WTC11 (cell line): ENCODE data around the gene OR6J1.

Experiments
- CREM ChIP-seq: sonication (generic); formaldehyde crosslinking; IDR thresholded peaks from 2 replicates; pipeline ENCODE4 v1.8.1; 2022; ENCODE audit warnings: mild to moderate bottlenecking, missing genetic modification reagents, moderate library complexity
- FOXJ3 ChIP-seq: sonication (generic); formaldehyde crosslinking; IDR thresholded peaks from 2 replicates; pipeline ENCODE4 v1.9.0; 2021; ENCODE audit warnings: missing genetic modification reagents, mild to moderate bottlenecking, borderline replicate concordance
- TEAD1 ChIP-seq: sonication (generic); formaldehyde crosslinking; IDR thresholded peaks from 2 replicates; pipeline ENCODE4 v1.8.0; 2022; ENCODE audit warnings: mild to moderate bottlenecking, missing genetic modification reagents
- TF ChIP-seq, protein P1 (sequence below): fragments of 200-600 bp; IDR thresholded peaks from 2 replicates; pipeline ENCODE4 v1.8.0; 2022; ENCODE audit warnings: antibody characterized with exemption
- TF ChIP-seq, protein P2 (sequence below): sonication (generic); formaldehyde crosslinking; IDR thresholded peaks from 2 replicates; pipeline ENCODE4 v1.8.1; 2023; ENCODE audit warnings: mild to moderate bottlenecking, missing genetic modification reagents, moderate library complexity
- TF ChIP-seq, protein P3 (sequence below): fragments of 250-450 bp; sonication (Bioruptor Pico); IDR thresholded peaks from 2 replicates; pipeline ENCODE4 v1.9.0; 2021; ENCODE audit warnings: moderate library complexity, mild to moderate bottlenecking, inconsistent platforms, borderline replicate concordance

DNA sequence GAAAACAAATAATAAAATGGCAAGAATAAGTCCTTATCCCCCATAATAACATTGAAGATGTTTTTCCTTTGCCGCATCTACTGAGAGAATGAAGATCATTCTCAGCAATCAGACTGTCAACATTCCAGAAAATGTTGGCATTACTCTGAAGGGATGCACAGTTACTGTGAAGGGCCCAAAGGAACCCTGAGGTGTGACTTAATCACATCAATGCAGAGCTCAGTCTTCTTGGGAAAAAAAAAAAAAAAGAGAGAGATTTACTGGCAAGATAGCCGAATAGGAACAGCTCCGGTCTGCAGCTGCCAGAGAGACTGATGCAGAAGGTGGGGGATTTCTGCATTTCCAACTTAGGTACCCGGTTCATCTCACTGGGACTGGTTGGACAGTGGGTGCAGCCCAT is 41.3 kb upstream of the OR6J1 start:
- TF ChIP-seq, protein P1, sequence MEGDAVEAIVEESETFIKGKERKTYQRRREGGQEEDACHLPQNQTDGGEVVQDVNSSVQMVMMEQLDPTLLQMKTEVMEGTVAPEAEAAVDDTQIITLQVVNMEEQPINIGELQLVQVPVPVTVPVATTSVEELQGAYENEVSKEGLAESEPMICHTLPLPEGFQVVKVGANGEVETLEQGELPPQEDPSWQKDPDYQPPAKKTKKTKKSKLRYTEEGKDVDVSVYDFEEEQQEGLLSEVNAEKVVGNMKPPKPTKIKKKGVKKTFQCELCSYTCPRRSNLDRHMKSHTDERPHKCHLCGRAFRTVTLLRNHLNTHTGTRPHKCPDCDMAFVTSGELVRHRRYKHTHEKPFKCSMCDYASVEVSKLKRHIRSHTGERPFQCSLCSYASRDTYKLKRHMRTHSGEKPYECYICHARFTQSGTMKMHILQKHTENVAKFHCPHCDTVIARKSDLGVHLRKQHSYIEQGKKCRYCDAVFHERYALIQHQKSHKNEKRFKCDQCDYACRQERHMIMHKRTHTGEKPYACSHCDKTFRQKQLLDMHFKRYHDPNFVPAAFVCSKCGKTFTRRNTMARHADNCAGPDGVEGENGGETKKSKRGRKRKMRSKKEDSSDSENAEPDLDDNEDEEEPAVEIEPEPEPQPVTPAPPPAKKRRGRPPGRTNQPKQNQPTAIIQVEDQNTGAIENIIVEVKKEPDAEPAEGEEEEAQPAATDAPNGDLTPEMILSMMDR = no peak
- TF ChIP-seq, protein P2, sequence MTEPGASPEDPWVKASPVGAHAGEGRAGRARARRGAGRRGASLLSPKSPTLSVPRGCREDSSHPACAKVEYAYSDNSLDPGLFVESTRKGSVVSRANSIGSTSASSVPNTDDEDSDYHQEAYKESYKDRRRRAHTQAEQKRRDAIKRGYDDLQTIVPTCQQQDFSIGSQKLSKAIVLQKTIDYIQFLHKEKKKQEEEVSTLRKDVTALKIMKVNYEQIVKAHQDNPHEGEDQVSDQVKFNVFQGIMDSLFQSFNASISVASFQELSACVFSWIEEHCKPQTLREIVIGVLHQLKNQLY (CRISPR knock-in tag) = no peak
- TF ChIP-seq, protein P3, sequence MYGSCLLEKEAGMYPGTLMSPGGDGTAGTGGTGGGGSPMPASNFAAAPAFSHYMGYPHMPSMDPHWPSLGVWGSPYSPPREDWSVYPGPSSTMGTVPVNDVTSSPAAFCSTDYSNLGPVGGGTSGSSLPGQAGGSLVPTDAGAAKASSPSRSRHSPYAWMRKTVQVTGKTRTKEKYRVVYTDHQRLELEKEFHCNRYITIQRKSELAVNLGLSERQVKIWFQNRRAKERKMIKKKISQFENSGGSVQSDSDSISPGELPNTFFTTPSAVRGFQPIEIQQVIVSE (CRISPR knock-in tag) = no peak
- no peak for TF ChIP-seq CREM
- no peak for TF ChIP-seq FOXJ3 (CRISPR knock-in tag)
- no peak for TF ChIP-seq TEAD1 (CRISPR knock-in tag)
